Adrenal gland (tissue), 5 donors: ENCODE measurements around the gene BCAS3.

ENCODE experiments used
- POLR2A ChIP-seq, 2 donors: fragments of 450-650 bp; IDR thresholded peaks; one replicate each; pipeline ENCODE4 v1.6.1; 2017; ENCODE audit warnings: antibody characterized with exemption in 2 of 2, mild to moderate bottlenecking in 2 of 2, moderate library complexity in 1 of 2
- TF ChIP-seq, protein P1 (sequence below), 6 experiments: fragments of 450-650 bp in 4 of 6; fragments of 200-600 bp in 2 of 6; sonication (generic) in 1 of 6; IDR thresholded peaks; 1 replicate in 5 of 6; 2 replicates in 1 of 6; pipeline versions ENCODE4 v1.5.1 to v1.8.0; 2016 to 2021; ENCODE audit warnings: antibody characterized with exemption in 6 of 6, mild to moderate bottlenecking in 2 of 6, moderate library complexity in 1 of 6
- donor health status: DM: no; HTN: no; CAD: no.

GRCh38 chr17:61200339-61200715, 522.7 kb downstream of the BCAS3 start:
- TF ChIP-seq, protein P1, sequence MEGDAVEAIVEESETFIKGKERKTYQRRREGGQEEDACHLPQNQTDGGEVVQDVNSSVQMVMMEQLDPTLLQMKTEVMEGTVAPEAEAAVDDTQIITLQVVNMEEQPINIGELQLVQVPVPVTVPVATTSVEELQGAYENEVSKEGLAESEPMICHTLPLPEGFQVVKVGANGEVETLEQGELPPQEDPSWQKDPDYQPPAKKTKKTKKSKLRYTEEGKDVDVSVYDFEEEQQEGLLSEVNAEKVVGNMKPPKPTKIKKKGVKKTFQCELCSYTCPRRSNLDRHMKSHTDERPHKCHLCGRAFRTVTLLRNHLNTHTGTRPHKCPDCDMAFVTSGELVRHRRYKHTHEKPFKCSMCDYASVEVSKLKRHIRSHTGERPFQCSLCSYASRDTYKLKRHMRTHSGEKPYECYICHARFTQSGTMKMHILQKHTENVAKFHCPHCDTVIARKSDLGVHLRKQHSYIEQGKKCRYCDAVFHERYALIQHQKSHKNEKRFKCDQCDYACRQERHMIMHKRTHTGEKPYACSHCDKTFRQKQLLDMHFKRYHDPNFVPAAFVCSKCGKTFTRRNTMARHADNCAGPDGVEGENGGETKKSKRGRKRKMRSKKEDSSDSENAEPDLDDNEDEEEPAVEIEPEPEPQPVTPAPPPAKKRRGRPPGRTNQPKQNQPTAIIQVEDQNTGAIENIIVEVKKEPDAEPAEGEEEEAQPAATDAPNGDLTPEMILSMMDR (IDR thresholded peaks at IDR 0.05): no peak
- TF ChIP-seq POLR2A (IDR thresholded peaks at IDR 0.05): no peak
